Body of pancreas (tissue), 4 donors: ENCODE results near the gene TSPAN14.

Experiments
- CTCF ChIP-seq, 7 experiments: fragments of 450-650 bp in 4 of 7; fragments of 200-600 bp in 3 of 7; sonication (generic) in 3 of 7; IDR thresholded peaks; one replicate each; pipeline ENCODE4 v1.5.1; 2016 to 2019; ENCODE audit warnings: antibody characterized with exemption in 7 of 7
- POLR2A ChIP-seq, 3 donors: fragments of 450-650 bp; IDR thresholded peaks; one replicate each; pipeline ENCODE4 v1.6.1; 2016; ENCODE audit warnings: antibody characterized with exemption in 3 of 3, mild to moderate bottlenecking in 2 of 3

- no peak for TF ChIP-seq CTCF (IDR thresholded peaks at IDR 0.05)
- no peak for TF ChIP-seq POLR2A (IDR thresholded peaks at IDR 0.05)
These were observed 46.7 kb downstream of the TSPAN14 start for GRCh38 chr10:80500572-80501380.
